ENCODE results near the gene MBD3.
"Not testable (repeated sequence)": the region's sequence is repeated elsewhere in the genome, so short reads cannot be mapped to it uniquely, and the experiment has no call there.

Gene MBD3, protein sequence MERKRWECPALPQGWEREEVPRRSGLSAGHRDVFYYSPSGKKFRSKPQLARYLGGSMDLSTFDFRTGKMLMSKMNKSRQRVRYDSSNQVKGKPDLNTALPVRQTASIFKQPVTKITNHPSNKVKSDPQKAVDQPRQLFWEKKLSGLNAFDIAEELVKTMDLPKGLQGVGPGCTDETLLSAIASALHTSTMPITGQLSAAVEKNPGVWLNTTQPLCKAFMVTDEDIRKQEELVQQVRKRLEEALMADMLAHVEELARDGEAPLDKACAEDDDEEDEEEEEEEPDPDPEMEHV

DNA sequence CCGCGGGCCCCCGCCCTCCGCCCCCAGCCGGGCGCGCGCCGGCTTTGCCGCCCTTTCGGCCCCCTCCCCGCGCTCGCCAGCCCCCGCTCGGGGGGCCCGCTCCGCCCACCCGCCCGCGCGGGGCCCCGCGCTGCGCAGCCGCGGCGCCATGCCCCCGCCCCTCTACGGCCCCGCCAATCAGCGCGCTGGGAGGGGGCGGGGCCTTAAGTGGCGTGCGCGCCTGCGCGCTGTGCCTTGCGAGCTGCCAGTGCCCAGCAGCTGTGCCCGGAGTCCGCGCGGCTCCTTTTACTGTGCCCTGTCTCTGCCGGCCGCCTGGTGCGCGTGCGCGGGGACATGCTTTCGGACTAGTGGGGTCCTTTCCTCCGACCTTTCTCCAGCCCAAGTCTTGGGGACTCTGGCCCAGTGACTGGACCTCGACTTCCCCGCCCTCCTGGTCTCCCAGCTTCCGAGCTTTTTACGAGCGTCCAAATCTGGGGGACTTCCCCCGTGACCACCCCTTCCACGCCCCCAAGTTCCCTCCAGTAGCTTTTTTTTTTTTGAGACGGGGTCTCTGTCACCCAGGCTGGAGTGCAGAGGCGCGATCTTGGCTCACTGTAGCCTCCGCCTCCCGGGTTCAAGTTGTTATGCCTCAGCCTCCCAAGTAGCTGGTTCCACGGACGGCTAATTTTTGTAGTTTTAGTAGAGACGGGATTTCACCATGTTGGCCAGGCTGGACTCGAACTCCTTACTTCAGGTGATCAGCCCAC, at the start of gene MBD3:
Gene MBD3, minus strand, starts transcription at position 111 of the 746 bp plus-strand sequence. CDS start 234 bp downstream, outside the sequence.
- peak; percentile 81 for DNase-seq

DNA sequence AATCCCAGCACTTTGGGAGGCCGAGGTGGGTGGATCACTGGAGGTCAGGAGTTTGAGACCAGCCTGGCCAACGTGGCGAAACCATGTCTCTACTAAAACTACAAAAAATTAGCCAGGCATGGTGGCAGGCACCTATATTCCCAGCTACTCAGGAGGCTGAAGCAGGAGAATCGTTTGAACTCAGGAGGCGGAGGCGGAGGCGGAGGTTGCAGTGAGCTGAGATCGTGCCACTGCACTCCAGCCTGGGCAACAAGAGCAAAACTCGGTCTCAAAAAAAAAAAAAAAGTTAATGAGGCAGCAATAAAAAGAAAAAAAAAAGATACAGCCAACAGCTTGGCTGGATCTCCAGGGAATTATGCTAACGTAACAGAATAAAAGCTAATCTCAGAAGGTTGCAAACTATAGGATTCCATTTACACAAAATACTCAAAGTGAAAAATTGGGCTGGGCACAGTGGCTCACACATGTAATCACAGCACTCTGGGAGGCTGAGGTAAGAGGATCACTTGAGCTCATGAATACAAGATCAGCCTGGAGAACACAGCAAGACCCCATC, 48.3 kb upstream of the MBD3 start:
- DNase-seq: not testable (repeated sequence)

DNA sequence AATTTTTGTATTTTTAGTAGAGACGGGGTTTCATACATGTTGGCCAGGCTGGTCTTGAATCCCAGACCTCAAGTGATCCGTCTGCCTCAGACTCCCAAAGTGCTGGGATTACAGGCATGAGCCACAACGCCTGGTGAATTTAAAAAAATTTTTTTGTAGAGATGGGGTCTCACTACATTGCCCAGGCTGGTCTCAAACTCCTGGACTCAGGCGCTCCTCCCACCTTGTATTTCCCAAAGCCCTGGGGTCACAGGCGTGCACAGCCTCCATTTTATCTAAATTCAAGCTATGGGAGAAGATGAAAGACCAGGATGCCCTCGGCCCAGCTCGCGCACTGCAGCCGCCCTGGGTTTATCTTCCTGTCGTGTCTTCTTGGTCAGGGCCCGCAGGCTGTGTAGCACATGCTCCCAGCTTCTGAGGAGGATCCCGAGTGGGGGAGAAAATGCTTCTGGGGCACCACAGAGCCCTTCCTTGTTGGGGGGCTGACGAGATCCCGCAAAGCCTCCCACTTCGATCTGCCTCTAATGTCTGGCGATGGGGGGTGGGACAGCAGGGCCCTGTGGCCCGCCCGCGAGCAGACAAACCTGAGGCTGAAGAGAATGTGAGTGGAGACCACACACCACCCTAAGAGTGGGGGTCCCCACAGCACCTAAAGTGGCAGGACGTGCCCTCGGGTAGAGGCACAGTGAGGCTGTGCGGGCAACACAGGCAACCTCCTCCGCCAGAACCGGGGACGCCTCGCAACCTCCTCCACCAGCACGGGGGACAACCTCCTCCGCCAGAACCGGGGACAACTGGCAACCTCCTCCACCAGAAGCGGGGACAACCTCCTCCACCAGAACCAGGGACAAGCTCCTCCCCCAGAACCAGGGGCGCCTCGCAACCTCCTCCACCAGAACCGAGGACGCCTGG, 43.9 kb upstream of the MBD3 start:
- DNase-seq: no peak

DNA sequence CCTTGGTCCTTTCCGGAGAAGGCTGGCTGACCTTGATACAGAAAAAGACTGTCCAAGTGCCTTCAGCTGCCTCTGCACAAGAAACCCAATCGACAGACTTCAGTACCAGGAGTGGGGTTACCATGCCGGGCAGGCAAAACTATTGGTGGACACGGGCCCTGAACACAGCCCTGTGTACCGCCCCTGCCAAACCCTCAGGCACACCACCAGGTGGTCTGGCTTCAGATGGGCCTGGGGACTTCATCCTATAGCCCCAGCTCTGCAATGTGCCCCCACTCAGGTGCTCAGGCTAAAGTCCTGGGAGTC, 42.2 kb upstream of the MBD3 start:
- DNase-seq: no peak

GRCh38 chr19:1634242-1634937, 41.7 kb upstream of the MBD3 start:
- DNase-seq: no peak

DNA sequence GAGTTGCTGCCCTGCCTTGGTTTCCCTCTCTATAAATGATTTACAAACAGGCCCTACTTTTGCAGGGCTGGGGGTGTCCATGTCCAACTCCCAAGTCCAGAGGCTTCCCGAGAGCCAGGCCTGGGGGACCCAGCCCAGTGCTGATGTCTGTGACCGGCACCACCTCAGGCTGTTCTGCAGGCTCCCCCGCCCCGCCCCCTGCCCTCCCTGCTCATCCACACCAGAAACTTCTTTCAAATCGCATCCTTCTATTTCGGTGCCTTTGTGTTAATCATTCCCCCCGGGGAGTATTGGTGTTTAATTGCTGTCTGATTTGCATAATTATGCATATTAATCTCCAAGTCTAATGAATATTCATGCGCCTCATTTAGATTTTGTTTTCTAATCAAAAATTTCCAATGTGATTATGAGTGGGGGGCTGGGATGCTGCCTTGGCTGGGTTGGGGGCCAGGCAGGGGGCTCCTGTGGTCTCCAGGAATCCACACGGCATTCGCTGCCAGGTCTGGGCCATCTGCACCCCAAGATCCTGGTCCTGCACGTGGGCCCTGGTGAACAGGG, 40.7 kb upstream of the MBD3 start:
- no peak for DNase-seq

DNA sequence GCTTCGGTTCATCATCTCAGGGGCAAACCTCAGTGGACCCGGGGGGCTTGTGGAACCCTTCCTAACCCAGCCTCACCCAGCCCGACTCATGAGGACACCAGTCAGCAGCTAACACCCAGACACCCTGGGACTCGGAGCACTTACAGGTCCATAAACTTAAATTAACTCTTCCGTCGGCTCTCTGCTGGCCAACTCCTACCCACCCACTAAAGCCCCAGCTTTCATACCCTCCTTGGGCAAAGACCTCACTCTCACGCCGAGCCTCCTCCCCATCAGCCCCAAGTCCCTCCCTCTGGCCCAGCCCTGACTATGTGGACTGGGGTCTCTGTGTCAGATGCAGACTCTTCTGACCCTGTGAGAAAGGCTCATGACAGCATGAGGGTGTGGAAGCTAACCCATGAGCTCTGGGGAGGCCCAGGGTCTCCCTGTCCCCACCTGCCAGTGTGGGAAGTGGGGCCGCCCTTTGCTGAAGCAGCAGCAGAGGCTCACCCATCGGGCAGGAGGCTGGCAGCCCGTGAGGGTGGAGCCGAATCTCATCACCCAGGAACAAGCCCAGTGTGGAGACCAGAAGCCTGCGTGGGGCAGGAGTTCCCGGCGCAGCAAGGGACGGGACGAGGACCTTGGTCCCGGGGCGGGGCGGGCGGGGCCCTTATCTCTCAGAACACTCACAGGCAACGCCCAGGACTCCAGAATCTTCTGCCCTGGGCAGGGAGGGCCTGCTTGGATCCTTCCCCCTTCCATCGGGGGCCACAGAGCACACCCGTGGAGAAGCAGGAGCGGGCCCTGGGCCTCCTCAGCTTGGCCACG, 40.0 kb upstream of the MBD3 start:
- DNase-seq: no peak

DNA sequence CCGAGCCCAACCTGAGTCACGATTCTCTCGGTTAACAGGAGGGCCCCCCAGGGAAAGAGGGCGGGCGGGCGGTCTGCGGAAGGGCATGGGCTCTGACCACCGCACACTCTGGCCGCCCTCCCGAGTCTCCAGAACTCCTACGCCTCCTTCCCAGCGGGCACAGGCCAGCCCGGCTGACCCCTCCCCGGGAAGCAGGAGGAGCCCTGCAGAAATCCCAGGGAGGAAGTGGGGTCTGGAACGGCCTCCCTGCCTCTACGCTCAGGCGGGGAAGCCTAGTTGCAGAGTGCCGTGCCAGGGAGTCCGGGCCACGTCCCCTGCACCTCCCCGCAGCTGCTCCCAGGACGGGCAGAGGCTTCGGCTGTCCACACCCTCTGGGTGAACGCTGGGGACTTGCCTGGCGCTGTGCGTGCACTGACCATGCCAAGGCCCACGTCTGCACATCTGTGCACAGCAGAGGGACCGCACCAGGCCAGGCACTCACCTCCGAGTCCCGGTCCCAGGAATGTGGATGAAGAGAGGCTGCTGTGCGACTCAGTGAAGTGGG, 39.0 kb upstream of the MBD3 start:
- DNase-seq: no peak

DNA sequence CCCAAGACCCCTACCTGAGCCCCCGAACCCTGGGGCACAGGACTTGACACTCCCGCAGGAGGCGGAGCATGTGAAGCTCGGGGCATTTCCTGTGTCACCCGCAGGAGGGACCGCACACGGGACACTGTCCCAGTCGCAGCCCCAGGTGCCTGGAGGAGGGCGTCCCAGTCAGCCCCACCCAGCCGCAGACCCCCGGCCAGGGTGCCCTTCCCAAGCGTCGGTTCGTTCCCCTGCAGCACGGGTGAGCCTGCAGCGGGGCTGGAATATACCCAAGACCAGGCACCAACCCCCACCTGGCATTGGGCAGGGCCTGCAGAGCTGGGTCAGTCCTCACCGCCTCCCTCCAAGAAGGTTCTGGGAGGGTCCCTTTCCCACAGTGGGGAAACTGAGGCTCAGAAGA, 38.1 kb upstream of the MBD3 start:
- no peak for DNase-seq

GRCh38 chr19:1630012-1630411, 37.3 kb upstream of the MBD3 start:
- DNase-seq: no peak

DNA sequence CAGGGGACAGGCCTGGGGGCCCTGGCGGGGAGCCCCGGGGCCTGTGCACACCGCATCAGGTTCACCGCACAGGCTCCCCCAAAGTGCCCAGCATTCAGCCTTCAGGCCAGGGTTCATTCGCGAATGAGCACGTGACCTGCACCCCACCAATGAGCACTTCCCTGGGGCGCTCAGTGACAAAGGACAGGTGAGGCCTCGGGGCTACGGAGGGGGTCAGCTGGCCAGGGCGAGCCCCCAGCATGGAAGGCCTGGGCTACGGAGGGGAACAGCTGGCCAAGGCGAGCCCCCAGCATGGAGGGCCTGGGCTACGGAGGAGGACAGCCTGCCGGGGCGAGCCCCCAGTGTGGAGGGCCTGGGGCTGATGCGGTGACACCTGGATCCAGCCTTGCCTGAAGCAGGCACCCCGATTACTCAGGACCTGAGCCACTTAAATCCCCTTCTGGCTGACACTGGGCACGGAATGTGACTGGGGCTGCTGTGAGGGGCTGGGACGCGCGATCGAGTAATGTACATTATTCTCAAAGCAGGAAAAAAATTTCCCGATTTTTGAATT, 36.7 kb upstream of the MBD3 start:
- no peak for DNase-seq

GRCh38 chr19:1627194-1627593, 34.5 kb upstream of the MBD3 start:
- no peak for DNase-seq

- DNase-seq: no peak
Measured at GRCh38 chr19:1626417-1627010, 33.8 kb upstream of the MBD3 start.

GRCh38 chr19:1624458-1624857, 31.8 kb upstream of the MBD3 start:
- DNase-seq: peak; percentile 7

DNA sequence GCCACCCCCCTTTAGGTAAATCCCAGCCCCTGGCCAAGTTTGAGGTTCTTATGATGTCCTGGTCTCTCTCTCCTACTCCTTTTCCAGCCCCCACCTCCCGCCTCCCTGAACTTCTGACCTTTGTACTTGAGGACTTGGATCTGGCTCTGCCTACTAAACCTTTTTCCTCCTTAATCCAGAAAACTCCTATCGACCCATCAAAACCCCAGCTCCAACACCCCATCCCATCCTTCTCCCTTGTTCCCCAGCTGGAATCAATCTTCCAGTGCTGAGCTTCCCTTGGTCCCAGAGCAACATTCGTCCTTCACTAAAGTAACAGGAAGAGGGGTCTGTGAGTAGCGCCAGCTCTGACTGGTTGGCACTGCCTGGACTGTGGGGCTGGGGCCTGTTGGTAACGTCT, 29.9 kb upstream of the MBD3 start:
- DNase-seq: no peak

DNA sequence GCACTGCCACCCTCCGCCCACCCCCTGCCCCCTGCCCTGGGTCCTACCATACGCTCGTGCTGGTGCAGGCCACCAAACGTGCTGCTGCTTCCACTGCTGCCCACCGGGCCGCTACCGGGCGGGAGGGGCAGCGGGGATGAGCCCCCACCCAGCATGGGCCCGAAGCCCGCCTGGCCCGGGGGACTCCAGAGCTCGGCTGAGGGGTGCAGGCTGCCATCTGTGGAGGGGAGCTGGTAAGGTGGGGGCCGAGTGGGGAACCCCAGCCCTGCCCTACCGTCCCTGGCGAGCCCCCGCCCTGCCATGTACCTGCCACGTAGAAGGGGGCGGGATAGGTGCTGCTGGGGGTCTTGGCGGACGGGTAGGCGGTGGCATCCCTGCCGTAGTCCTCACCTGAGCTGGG, 29.3 kb upstream of the MBD3 start:
- no peak for DNase-seq

- DNase-seq: no peak
Measured at GRCh38 chr19:1621574-1621973, 28.9 kb upstream of the MBD3 start.

GRCh38 chr19:1621021-1621420, 28.4 kb upstream of the MBD3 start:
- no peak for DNase-seq

GRCh38 chr19:1620502-1620901, 27.8 kb upstream of the MBD3 start:
- no peak for DNase-seq

DNA sequence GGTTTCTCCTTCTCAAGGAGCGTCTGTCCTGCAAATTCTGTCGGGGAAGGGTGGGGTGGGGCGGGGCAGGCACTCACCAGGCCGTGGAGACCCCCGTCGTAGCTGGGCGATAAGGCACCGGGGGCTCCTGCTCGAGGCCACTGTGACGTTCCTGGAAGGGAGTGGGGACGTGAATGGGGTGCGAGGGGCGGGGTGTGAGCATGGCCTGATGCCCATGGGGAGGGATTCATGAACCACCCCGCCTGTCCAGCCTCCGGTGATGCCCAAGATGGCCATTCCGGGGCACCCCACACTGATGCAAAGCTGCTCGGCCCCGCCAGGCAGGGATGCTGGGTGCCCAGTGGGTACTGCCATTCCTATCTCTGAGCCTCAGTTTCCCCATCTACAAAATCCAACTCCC, 27.0 kb upstream of the MBD3 start:
- no peak for DNase-seq

DNA sequence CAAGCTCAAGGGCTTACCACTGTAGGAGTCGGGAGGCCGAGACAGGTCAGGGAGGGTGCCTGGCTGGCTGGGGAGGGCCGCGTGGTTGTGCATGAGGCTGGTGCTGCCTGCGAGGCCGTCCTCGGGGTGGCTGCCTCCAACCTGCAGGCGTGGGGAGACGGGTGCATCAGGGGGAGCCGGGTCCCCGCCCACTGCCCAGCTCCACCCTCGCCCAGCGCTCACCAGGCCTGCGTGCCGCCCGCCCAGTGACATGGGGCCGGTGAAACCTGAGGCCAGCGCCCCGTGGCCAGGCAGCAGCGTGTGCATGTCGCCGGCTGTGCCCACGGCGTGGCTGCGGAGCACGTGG, 26.4 kb upstream of the MBD3 start:
- no peak for DNase-seq

All from NCI-H510A treated with DMSO at 0.1 percent for 48 hours (cell line).